ENCODE measurements around the gene ABTB2. TPM values are rescaled to one million over a fixed set of nuclear protein-coding genes. Genes with fewer than 3 reads are reported as not detected.

The ABTB2 gene
- total and polyA plus RNA-seq, 2 of the 8 experiments (the other 6 are each of a cell fraction or from before 2014, with no cell fraction given): 7.7 to 10.2 TPM

- no peak for TF ChIP-seq EP300 (IDR thresholded peaks at IDR 0.05; ENCODE audit: borderline replicate concordance in 1 of 2, low read depth in 2 of 2, low read length in 2 of 2)
These were observed 115.7 kb downstream of the ABTB2 start (continued) for GRCh38 chr11:34242037-34242625.
